GM20000 (cell line): ENCODE data around the gene NUDT1.

Experiments used
- DNase-seq: peaks from one replicate; pipeline ENCODE4 v3.0.0; 2012; ENCODE audit warnings: low spot score
- TF ChIP-seq, protein P1 (sequence below): IDR thresholded peaks from 2 replicates; pipeline ENCODE4 v1.5.1; 2012; ENCODE audit warnings: mild to moderate bottlenecking, control low read depth; ENCODE audit errors: extremely low read depth, missing control alignments

Gene NUDT1

DNA sequence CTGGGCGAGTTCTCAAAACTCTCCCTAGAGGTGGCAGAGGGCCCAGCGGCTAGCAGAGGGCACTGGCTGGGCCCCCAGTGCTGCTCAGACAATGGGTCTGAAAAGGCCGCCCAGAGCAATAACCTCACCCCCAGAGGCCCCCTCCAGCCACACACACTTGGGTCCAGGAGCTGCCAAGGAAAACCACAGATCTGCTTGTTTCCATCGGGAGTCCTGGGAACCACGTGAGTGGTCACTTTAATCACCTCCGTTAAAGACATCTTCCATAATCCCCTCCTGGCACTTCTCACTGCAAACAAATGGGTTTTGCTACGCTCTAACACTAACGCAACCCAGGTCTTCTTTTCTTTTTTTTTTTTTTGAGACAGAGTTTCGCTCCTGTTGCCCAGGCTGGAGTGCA, 30.0 kb downstream of the NUDT1 start:
- TF ChIP-seq, protein P1, sequence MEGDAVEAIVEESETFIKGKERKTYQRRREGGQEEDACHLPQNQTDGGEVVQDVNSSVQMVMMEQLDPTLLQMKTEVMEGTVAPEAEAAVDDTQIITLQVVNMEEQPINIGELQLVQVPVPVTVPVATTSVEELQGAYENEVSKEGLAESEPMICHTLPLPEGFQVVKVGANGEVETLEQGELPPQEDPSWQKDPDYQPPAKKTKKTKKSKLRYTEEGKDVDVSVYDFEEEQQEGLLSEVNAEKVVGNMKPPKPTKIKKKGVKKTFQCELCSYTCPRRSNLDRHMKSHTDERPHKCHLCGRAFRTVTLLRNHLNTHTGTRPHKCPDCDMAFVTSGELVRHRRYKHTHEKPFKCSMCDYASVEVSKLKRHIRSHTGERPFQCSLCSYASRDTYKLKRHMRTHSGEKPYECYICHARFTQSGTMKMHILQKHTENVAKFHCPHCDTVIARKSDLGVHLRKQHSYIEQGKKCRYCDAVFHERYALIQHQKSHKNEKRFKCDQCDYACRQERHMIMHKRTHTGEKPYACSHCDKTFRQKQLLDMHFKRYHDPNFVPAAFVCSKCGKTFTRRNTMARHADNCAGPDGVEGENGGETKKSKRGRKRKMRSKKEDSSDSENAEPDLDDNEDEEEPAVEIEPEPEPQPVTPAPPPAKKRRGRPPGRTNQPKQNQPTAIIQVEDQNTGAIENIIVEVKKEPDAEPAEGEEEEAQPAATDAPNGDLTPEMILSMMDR, result no peak
- no peak for DNase-seq

DNA sequence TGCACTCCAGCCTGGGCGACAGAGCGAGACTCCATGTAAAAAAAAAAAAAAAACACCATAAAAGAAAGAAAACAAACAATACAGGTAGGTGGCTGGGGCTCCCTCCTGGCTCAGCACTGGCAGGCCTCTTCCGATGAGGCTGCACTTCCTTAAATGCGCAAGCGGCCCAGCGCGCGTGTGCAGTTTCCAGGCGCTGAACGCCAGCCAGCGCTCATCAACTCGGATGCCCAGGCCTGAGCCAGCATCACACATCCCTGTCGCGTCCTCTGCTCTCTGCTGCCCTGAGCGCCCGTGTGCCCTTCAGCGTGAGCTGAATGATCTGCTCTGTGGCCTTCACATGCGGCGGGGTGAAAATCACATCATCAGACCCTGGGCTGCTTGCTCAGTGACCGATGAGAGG, 31.8 kb downstream of the NUDT1 start:
- TF ChIP-seq, protein P1, result no peak

DNA sequence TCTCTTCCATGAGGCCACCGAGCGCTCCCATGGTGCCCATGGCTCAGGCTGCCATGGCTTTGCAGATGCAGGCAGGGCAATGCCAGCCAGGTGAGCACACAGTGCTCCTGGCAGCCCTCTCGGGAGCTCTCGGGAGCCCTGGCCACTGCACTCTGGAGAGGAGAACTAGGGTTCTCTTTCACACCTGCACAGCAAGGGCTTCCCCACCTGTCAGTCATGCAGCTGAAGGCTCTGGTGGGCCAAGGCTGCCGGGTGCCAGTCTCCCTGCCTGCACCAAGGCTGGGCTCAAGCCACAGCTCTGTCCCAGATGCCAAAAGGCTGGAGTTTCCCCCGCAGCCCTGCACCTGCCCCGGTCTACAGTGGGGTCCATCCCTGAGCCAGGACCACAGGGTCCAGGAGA, 32.6 kb downstream of the NUDT1 start:
- TF ChIP-seq, protein P1, result no peak
- DNase-seq, result no peak

More for the DNA sequence above, 31.8 kb downstream of the NUDT1 start:
- DNase-seq, result no peak

DNA sequence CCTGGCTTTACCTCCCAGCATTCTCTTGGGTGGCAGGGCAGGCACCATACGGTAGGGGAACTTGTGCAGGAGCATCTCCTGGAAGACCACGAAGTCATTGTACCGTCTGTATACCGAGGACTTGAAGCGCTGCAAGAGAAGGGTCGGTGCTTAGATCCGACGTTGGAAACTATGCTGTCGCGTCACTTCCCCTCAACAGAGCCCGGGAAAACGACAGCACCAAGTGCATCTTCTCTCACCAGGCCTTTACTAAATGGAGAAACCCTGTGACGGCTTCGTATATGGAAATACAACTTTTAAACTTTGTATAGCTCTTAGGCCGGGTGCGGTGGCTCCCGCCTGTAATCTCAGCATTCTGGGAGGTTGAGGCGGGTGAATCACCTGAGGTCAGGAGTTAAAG, 33.1 kb downstream of the NUDT1 start:
- DNase-seq, result no peak
- TF ChIP-seq, protein P1, result no peak

DNA sequence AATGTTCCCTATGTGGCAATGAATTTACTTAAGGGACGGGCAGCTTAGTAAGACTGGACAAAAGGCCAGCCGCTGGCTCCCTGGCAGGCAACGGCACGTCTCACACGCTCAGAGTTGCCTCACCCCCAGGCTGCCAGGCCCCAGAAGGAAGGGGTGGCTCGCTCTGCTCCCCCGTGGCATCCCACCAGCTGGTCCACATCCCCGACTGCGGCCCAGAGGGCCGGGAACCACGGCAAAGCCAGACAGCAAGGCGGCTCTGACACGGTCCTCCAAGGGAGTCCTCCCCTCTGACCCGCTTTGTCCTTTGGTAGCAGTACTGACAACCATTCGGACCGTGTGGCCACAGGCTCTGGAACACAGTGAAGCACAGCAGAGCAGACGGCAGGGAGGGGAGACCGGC, 34.1 kb downstream of the NUDT1 start:
- TF ChIP-seq, protein P1, result no peak
- DNase-seq, result no peak

DNA sequence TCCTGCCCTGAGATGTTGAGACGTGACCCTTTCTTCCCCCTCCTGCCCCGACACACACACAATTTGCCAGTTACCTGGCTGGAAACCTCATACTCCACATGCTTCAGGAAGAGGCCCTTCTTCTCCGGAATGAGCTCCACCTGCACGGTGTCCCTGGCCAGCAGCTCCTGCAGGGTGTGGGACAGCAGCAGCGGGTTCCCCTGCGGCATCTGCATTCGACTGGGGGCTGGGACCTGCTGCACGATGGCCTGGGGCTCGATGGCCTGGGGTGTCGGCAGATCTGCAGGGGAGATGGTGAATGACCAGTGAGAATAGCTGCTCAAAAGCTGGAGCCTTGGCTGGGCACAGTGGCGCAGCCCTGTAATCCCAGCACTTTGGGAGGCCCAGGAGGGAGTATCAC, 36.0 kb downstream of the NUDT1 start:
- TF ChIP-seq, protein P1, result no peak
- no peak for DNase-seq

DNA sequence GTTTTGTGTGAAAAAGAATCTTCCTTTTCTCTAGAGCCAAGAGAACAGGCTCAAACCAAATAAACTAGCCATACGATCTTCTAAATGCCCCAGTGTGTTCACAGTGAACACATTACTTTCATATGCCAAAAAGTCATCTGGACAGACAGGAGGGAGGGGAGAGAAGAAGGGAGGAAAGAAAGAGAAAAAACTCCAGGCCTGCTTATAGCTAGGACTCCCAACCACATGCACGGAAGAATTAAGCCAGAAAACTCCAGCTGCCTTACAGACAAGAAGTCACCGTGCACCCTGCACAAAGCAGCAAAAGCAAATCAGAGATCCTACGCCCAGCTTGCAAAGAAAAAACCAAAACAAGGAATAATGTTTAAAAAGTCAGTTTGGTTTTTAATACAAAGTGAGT, 37.9 kb downstream of the NUDT1 start:
- DNase-seq, result no peak
- TF ChIP-seq, protein P1, result no peak
